Middle frontal gyrus (tissue), 1 donor: ENCODE data around the gene ZBTB4.

Experiments used
- DNase-seq: peaks from one replicate; pipeline ENCODE4 v3.0.0-alpha.2; 2015; ENCODE audit warnings: low spot score; ENCODE audit errors: extremely low spot score

The ZBTB4 gene

GRCh38 chr17:7441266-7441665, 38.2 kb downstream of the ZBTB4 start:
- no peak for DNase-seq

GRCh38 chr17:7440834-7441195, 38.6 kb downstream of the ZBTB4 start:
- DNase-seq = no peak

GRCh38 chr17:7440113-7440833, 39.2 kb downstream of the ZBTB4 start:
- no peak for DNase-seq

GRCh38 chr17:7439462-7440112, 39.8 kb downstream of the ZBTB4 start, which contains the start of gene FGF11:
Gene FGF11 (plus strand): TSS chr17:7439512. CDS start chr17:7439621, 109 bp downstream.
- DNase-seq = no peak

- DNase-seq = no peak
Measured at GRCh38 chr17:7438656-7439460, 40.6 kb downstream of the ZBTB4 start.

- DNase-seq = no peak
Measured at GRCh38 chr17:7437950-7438614, 41.3 kb downstream of the ZBTB4 start.

- DNase-seq = no peak
Measured at GRCh38 chr17:7437369-7437863, 42.0 kb downstream of the ZBTB4 start.

GRCh38 chr17:7436556-7437368, 42.7 kb downstream of the ZBTB4 start:
- peak; percentile 36 for DNase-seq

GRCh38 chr17:7435676-7436555, 43.5 kb downstream of the ZBTB4 start:
- DNase-seq = no peak

- no peak for DNase-seq
Measured at GRCh38 chr17:7432296-7432695, 47.1 kb downstream of the ZBTB4 start.

- DNase-seq = no peak
Measured at GRCh38 chr17:7431231-7431630, 48.2 kb downstream of the ZBTB4 start.

- no peak for DNase-seq
Measured at GRCh38 chr17:7429722-7430121, 49.7 kb downstream of the ZBTB4 start.

GRCh38 chr17:7428557-7428956, 50.9 kb downstream of the ZBTB4 start, which contains the start of gene SPEM3:
Gene SPEM3 (plus strand): TSS chr17:7428857. CDS start chr17:7428903, 46 bp downstream.
- DNase-seq = no peak

GRCh38 chr17:7427549-7427948, 51.9 kb downstream of the ZBTB4 start:
- DNase-seq = no peak

- DNase-seq = no peak
Measured at GRCh38 chr17:7426896-7427489, 52.4 kb downstream of the ZBTB4 start.

- no peak for DNase-seq
Measured at GRCh38 chr17:7426203-7426863, 53.1 kb downstream of the ZBTB4 start.

GRCh38 chr17:7425756-7426155, 53.7 kb downstream of the ZBTB4 start:
- DNase-seq = no peak

GRCh38 chr17:7425316-7425715, 54.1 kb downstream of the ZBTB4 start, which contains the start of gene SPEM2:
Gene SPEM2 (plus strand): TSS chr17:7425616. CDS start chr17:7425689, 73 bp downstream.
- no peak for DNase-seq
